Measurements from ENCODE around the gene MGAT1.
"Not testable (repeated sequence)": the region's sequence is repeated elsewhere in the genome, so short reads cannot be mapped to it uniquely, and the experiment has no call there.

MGAT1 gene

GRCh38 chr5:180792287-180792964, 10.2 kb downstream of the MGAT1 start:
- Histone ChIP-seq H3K27ac (replicated peaks) (no peak overlapping the region), H3K27me3 (ENCODE audit: insufficient read depth, poor library complexity, severe bottlenecking) (no peaks in the 10 kb centered on the region), H3K4me3 (replicated peaks; ENCODE audit: insufficient read depth, low read length) (no peak overlapping the region)
- no peak for DNase-seq (ENCODE audit: low read depth in 1 of 2, low spot score in 1 of 2)
- TF ChIP-seq REST (IDR thresholded peaks at IDR 0.05; ENCODE audit: insufficient replicate concordance, low read depth): no peak
- TF ChIP-seq, protein P1, sequence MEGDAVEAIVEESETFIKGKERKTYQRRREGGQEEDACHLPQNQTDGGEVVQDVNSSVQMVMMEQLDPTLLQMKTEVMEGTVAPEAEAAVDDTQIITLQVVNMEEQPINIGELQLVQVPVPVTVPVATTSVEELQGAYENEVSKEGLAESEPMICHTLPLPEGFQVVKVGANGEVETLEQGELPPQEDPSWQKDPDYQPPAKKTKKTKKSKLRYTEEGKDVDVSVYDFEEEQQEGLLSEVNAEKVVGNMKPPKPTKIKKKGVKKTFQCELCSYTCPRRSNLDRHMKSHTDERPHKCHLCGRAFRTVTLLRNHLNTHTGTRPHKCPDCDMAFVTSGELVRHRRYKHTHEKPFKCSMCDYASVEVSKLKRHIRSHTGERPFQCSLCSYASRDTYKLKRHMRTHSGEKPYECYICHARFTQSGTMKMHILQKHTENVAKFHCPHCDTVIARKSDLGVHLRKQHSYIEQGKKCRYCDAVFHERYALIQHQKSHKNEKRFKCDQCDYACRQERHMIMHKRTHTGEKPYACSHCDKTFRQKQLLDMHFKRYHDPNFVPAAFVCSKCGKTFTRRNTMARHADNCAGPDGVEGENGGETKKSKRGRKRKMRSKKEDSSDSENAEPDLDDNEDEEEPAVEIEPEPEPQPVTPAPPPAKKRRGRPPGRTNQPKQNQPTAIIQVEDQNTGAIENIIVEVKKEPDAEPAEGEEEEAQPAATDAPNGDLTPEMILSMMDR (IDR thresholded peaks at IDR 0.05; ENCODE audit: insufficient read depth, low read length): no peak
- no peak for TF ChIP-seq SPI1 (IDR thresholded peaks at IDR 0.05; ENCODE audit: borderline replicate concordance, low read depth)
- no peak for TF ChIP-seq POLR2AphosphoS5 (IDR thresholded peaks at IDR 0.05; ENCODE audit: low read depth)
- no peak for TF ChIP-seq GABPA (IDR thresholded peaks at IDR 0.05; ENCODE audit: low read depth)

- DNase-seq (ENCODE audit: low read depth in 1 of 2, low spot score in 1 of 2): no peak
- H3K27me3 ChIP-seq (ENCODE audit: insufficient read depth, poor library complexity, severe bottlenecking): no peaks in the 10 kb centered on the region
- H3K4me3 ChIP-seq (replicated peaks; ENCODE audit: insufficient read depth, low read length): no peak overlapping the region
- no peak overlapping the region for H3K27ac ChIP-seq (replicated peaks)
- TF ChIP-seq POLR2AphosphoS5 (IDR thresholded peaks at IDR 0.05; ENCODE audit: low read depth): no peak
- TF ChIP-seq, protein P1 (IDR thresholded peaks at IDR 0.05; ENCODE audit: insufficient read depth, low read length): no peak
- no peak for TF ChIP-seq REST (IDR thresholded peaks at IDR 0.05; ENCODE audit: insufficient replicate concordance, low read depth)
- no peak for TF ChIP-seq SPI1 (IDR thresholded peaks at IDR 0.05; ENCODE audit: borderline replicate concordance, low read depth)
- no peak for TF ChIP-seq GABPA (IDR thresholded peaks at IDR 0.05; ENCODE audit: low read depth)
Measured at GRCh38 chr5:180791611-180792213, 10.9 kb downstream of the MGAT1 start.

GRCh38 chr5:180790524-180790923, 12.1 kb downstream of the MGAT1 start:
- no peak overlapping the region for H3K27ac ChIP-seq (replicated peaks)
- TF ChIP-seq GABPA (IDR thresholded peaks at IDR 0.05; ENCODE audit: low read depth): no peak
- no peak for DNase-seq (ENCODE audit: low read depth in 1 of 2, low spot score in 1 of 2)
- H3K4me3 ChIP-seq (replicated peaks; ENCODE audit: insufficient read depth, low read length): no peak overlapping the region
- H3K27me3 ChIP-seq (ENCODE audit: insufficient read depth, poor library complexity, severe bottlenecking): no peaks in the 10 kb centered on the region

DNA sequence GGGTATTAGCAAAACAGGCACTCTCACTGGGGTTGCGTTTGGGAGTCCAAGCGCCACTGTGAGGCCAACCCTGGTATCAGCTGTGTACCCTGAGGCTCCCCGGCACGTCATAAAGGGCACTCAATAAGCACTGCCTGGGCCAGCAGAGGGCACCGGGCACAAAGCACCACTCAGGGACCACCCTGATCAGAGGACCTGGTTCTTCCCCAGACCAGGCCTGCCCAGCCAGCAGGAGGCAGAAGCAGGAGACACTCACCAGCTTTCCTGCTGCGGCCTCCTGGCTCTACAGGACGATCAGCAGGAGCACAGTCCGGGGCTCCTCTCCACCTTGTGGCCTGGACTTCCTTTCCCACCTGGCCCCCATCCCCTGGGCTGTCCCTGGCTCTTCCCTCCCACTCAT, 12.6 kb downstream of the MGAT1 start:
- Histone ChIP-seq H3K27me3 (ENCODE audit: insufficient read depth, poor library complexity, severe bottlenecking) (no peaks in the 10 kb centered on the region), H3K4me3 (replicated peaks; ENCODE audit: insufficient read depth, low read length) (no peak overlapping the region), H3K27ac (replicated peaks) (no peak overlapping the region)
- TF ChIP-seq GABPA (IDR thresholded peaks at IDR 0.05; ENCODE audit: low read depth): no peak
- TF ChIP-seq, protein P1 (IDR thresholded peaks at IDR 0.05; ENCODE audit: insufficient read depth, low read length): peak; percentile 2
- no peak for DNase-seq (ENCODE audit: low read depth in 1 of 2, low spot score in 1 of 2)

GRCh38 chr5:180788651-180789410, 13.8 kb downstream of the MGAT1 start:
- H3K4me3 ChIP-seq (replicated peaks; ENCODE audit: insufficient read depth, low read length); H3K27me3 ChIP-seq (ENCODE audit: insufficient read depth, poor library complexity, severe bottlenecking); DNase-seq (ENCODE audit: low read depth in 1 of 2, low spot score in 1 of 2); H3K27ac ChIP-seq (replicated peaks): not testable (repeated sequence)
